Activated CD8-positive, alpha-beta memory T cell treated with anti-CD3 and anti-CD28 coated beads, Interleukin-2, amount 10 ng/mL, durations not matched to agents 7 days and 5 days (primary cell): Measurements from ENCODE around the gene IL21R. TPM values are rescaled to one million over a fixed set of nuclear protein-coding genes. Genes with fewer than 3 reads are reported as not detected.

Experiments
- ATAC-seq: fragments of 150-1000 bp; cut with Tn5 transposase; one replicate; pipeline ENCODE4 v1.10.0; 2021; ENCODE audit warnings: moderate library complexity
- CTCF ChIA-PET: fragments of 350-600 bp; sonication (Branson Sonifier 250); formaldehyde crosslinking; loops from one replicate; lab custom pipeline; 2021; ENCODE audit warnings: antibody characterized with exemption; lab: Charles Lee
- DNase-seq: peaks from one replicate; pipeline ENCODE4 v3.0.0-alpha.2; 2020
- H3K27ac Mint-ChIP-seq: one replicate; pipeline ENCODE4 v1.8.0; 2021; ENCODE audit warnings: mild to moderate bottlenecking, mixed read lengths
- H3K27me3 Mint-ChIP-seq: one replicate; pipeline ENCODE4 v1.8.0; 2021; ENCODE audit warnings: mixed read lengths
- H3K36me3 Mint-ChIP-seq: one replicate; pipeline ENCODE4 v1.8.0; 2021; ENCODE audit warnings: mild to moderate bottlenecking, mixed read lengths
- H3K4me1 Mint-ChIP-seq: one replicate; pipeline ENCODE4 v1.8.0; 2021; ENCODE audit warnings: mixed read lengths
- H3K4me3 Mint-ChIP-seq: one replicate; pipeline ENCODE4 v1.8.0; 2021; ENCODE audit warnings: mild to moderate bottlenecking, moderate library complexity, mixed read lengths
- H3K9me3 Mint-ChIP-seq: one replicate; pipeline ENCODE4 v1.8.0; 2022; ENCODE audit warnings: low read depth, mixed read lengths
- total RNA-seq, 2 experiments: library from RNA; stranded (reverse); gene quantifications; one replicate each; pipeline ENCODE4 v1.2.3, GENCODE V29; 2021

The IL21R gene
- total RNA-seq, 2 experiments from 2014 or later, result 24.6 to 38.0 TPM

DNA sequence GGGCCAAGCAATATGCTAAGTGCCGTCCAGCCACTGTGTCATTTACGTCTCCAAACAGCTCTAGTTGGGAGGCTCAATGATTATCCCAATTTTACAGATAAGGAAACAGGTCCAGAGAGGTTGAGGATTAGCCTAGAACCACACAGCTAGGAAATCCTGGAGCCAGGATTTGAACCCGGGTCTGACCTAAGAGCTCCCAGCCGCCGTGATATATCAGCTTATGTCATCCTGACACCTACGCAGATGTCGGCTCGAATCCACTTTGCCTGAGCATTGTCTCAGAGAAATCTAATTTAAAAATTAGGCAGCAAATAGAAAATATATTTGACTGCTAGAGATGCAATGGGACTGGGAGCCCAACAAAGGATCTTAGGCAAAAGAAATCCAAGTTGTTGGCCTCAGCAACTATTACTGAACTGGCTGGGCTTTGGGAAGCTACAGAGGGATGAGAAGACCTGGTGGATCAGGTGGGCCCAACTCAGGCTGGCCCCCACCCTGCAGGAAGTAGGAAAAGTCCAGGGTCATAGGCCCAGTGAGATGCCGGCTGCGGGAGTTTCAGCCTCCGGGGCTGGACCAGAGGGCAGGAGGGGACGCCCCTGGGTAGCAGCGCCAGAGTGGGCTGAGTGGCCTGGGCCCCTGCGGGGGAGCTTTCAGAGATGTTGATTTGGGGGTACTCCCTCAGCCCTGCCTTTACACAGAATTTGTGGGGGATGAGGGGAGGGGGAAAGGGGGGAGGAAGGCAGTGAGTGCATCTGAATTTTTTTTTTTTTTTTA is 35.1 kb upstream of the IL21R start:
- peaks cover 9% of the 10 kb centered on the region for H3K9me3 Mint-ChIP-seq
- H3K27ac Mint-ChIP-seq, result peak overlapping the region; percentile 95
- CTCF ChIA-PET, result interaction anchor here (0.9 to 5.7 kb wide), 40 partner anchors 10 to 215 kb away, joined by 3 to 104 read pairs (median 6); partner anchors contain the start of genes IL21R and KDM8
- H3K4me1 Mint-ChIP-seq, result peaks cover 36% of the 10 kb centered on the region
- ATAC-seq (peak; percentile 12), DNase-seq (peak; percentile 60)
- no peaks in the 10 kb centered on the region for H3K27me3 Mint-ChIP-seq
- peak overlapping the region; percentile 33 for H3K4me3 Mint-ChIP-seq
- H3K36me3 Mint-ChIP-seq, result peaks cover 48% of the 10 kb centered on the region

- ATAC-seq, result peak; percentile 83
- Mint-ChIP-seq H3K36me3 (peaks cover 40% of the 10 kb centered on the region), H3K9me3 (peaks cover 9% of the 10 kb centered on the region), H3K27me3 (no peaks in the 10 kb centered on the region), H3K27ac (peak overlapping the region; percentile 95), H3K4me1 (peaks cover 36% of the 10 kb centered on the region), H3K4me3 (peak overlapping the region; percentile 49)
- CTCF ChIA-PET, result interaction anchor here (0.7 to 5.7 kb wide), 48 partner anchors 10 to 216 kb away, joined by 3 to 104 read pairs (median 5); partner anchors contain the start of genes GTF3C1, IL21R, KATNIP and KDM8
- peak; percentile 92 for DNase-seq
These were observed 34.3 kb upstream of the IL21R start for GRCh38 chr16:27367461-27368357.

DNA sequence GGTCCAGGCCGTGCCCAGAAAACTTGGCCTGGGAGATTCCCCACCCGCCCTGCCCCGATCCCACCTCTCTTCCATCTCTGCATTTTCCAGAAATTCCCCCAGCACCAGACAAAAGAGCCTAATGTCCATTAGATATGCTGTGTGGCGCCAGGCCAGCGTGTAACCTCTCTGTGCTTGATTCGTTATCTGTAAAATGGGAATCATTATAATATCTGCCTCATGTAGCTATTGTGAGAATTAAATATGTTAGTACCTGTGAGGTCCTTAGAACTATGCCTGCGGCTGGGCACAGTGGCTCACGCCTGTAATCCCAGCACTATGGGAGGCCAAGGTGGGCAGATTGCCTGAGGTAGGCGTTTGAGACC is 33.6 kb upstream of the IL21R start:
- Mint-ChIP-seq H3K27ac (peak overlapping the region; percentile 95), H3K9me3 (peaks cover 9% of the 10 kb centered on the region), H3K4me3 (no peak overlapping the region), H3K4me1 (peaks cover 36% of the 10 kb centered on the region), H3K27me3 (no peaks in the 10 kb centered on the region), H3K36me3 (peaks cover 39% of the 10 kb centered on the region)
- CTCF ChIA-PET, result interaction anchor here (0.7 to 5.7 kb wide), 43 partner anchors 9 to 216 kb away, joined by 3 to 104 read pairs (median 6); partner anchors contain the start of genes GTF3C1, IL21R, KATNIP and KDM8
- DNase-seq (no peak), ATAC-seq (no peak)

GRCh38 chr16:27369806-27370205 is 32.2 kb upstream of the IL21R start:
- DNase-seq (no peak), ATAC-seq (no peak)
- Mint-ChIP-seq H3K27me3 (no peaks in the 10 kb centered on the region), H3K36me3 (peaks cover 27% of the 10 kb centered on the region), H3K9me3 (peaks cover 9% of the 10 kb centered on the region), H3K4me1 (peaks cover 29% of the 10 kb centered on the region), H3K4me3 (no peak overlapping the region), H3K27ac (no peak overlapping the region)
- CTCF ChIA-PET, result interaction anchor here (1.1 to 5.7 kb wide), 7 partner anchors 30 to 196 kb away, joined by 3 to 104 read pairs (median 15); no protein-coding TSS in a partner anchor

- Mint-ChIP-seq H3K27me3 (no peaks in the 10 kb centered on the region), H3K36me3 (peaks cover 23% of the 10 kb centered on the region), H3K27ac (no peak overlapping the region), H3K4me3 (no peak overlapping the region), H3K4me1 (peaks cover 28% of the 10 kb centered on the region), H3K9me3 (peaks cover 9% of the 10 kb centered on the region)
- DNase-seq (no peak), ATAC-seq (no peak)
- CTCF ChIA-PET, result interaction anchor here (1.1 to 5.7 kb wide), 6 partner anchors 80 to 192 kb away, joined by 3 to 104 read pairs (median 7); no protein-coding TSS in a partner anchor
These were observed 31.7 kb upstream of the IL21R start for GRCh38 chr16:27370318-27370717.

DNA sequence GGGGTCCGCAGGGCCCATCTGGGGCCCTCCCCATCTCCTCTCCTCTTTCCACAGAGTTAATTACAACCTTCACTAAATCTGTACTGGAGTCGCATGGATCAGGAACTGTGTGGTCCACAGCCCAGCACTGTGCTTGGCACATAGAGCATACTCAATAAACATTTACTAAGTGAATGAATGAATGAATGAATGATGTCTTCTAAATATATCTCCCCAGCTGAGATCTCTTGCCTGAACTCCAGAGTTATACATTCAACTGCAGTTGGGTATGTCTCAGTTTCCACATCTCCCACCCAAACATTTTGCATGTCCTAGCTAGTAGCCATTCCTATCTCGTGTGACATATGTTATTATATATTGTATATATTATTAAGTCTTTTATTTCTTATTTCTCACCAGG is 28.7 kb upstream of the IL21R start:
- H3K4me3 Mint-ChIP-seq, result no peak overlapping the region
- H3K36me3 Mint-ChIP-seq, result peaks cover 17% of the 10 kb centered on the region

DNA sequence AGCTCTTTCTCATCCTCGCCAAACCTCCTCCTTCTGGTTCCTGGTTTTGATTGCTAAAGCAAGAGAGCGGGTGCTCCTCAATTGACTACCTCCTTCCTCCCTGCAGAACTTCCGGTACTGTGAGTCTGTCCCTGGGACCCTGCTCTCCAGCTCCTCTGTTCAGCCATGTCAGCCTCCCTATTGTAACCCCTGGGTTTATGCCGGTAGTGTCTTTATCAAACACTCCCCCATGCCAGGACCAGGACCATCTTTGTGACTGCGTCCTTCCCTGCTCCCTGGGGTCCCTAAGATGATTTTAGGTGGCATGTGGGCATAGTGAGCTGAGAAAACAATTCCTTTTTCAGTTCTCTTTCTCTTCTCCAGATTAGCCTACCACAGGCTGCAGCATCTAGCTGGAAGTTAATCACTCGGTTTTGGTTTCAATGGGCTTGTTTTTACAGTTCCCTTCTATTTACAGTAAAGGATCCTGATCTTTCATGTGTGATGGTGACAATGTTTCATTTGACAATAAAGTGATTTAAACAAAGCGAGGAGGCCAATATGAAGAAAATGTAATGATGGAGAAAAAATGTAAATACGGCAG is 27.7 kb upstream of the IL21R start:
- H3K4me3 Mint-ChIP-seq, result no peak overlapping the region
- H3K36me3 Mint-ChIP-seq, result peaks cover 17% of the 10 kb centered on the region

More for the DNA sequence above, 28.7 kb upstream of the IL21R start:
- Mint-ChIP-seq H3K27ac (no peak overlapping the region), H3K27me3 (no peaks in the 10 kb centered on the region), H3K4me1 (peaks cover 23% of the 10 kb centered on the region), H3K9me3 (peaks cover 9% of the 10 kb centered on the region)
- CTCF ChIA-PET, result interaction anchor here (1.0 to 5.1 kb wide), 12 partner anchors 7 to 219 kb away, joined by 3 to 32 read pairs (median 4); partner anchors contain the start of gene KDM8
- ATAC-seq (no peak), DNase-seq (no peak)

GRCh38 chr16:27374804-27375425 is 27.1 kb upstream of the IL21R start:
- Mint-ChIP-seq H3K4me3 (no peak overlapping the region), H3K27ac (no peak overlapping the region), H3K4me1 (peaks cover 27% of the 10 kb centered on the region), H3K36me3 (peaks cover 12% of the 10 kb centered on the region), H3K27me3 (no peaks in the 10 kb centered on the region), H3K9me3 (peaks cover 8% of the 10 kb centered on the region)
- ATAC-seq, result peak; percentile 48
- CTCF ChIA-PET, result interaction anchor here (0.9 to 5.1 kb wide), 16 partner anchors 7 to 211 kb away, joined by 3 to 32 read pairs (median 6); no protein-coding TSS in a partner anchor
- DNase-seq, result peak; percentile 71

More for the DNA sequence above, 27.7 kb upstream of the IL21R start:
- ATAC-seq (no peak), DNase-seq (no peak)
- Mint-ChIP-seq H3K9me3 (peaks cover 9% of the 10 kb centered on the region), H3K27me3 (no peaks in the 10 kb centered on the region), H3K4me1 (peaks cover 27% of the 10 kb centered on the region), H3K27ac (no peak overlapping the region)
- CTCF ChIA-PET, result interaction anchor here (0.9 to 5.1 kb wide), 10 partner anchors 11 to 204 kb away, joined by 3 to 32 read pairs (median 4); no protein-coding TSS in a partner anchor

GRCh38 chr16:27377666-27378485 is 24.1 kb upstream of the IL21R start:
- H3K4me1 Mint-ChIP-seq, result peaks cover 27% of the 10 kb centered on the region

GRCh38 chr16:27378871-27379481 is 23.0 kb upstream of the IL21R start:
- H3K36me3 Mint-ChIP-seq, result peaks cover 2% of the 10 kb centered on the region
- peaks cover under 1% of the 10 kb centered on the region for H3K9me3 Mint-ChIP-seq
- no peak overlapping the region for H3K4me3 Mint-ChIP-seq
- peak; percentile 45 for DNase-seq
- H3K27me3 Mint-ChIP-seq, result no peaks in the 10 kb centered on the region
- H3K4me1 Mint-ChIP-seq, result peaks cover 29% of the 10 kb centered on the region
- no peak for ATAC-seq
- CTCF ChIA-PET, result interaction anchor here (1.6 to 4.4 kb wide), 4 partner anchors 9 to 61 kb away, joined by 6 to 31 read pairs (median 19); no protein-coding TSS in a partner anchor
- H3K27ac Mint-ChIP-seq, result peak overlapping the region; percentile 57

More at GRCh38 chr16:27377666-27378485, 24.1 kb upstream of the IL21R start:
- CTCF ChIA-PET, result interaction anchor here (0.8 to 4.4 kb wide), 11 partner anchors 10 to 199 kb away, joined by 3 to 31 read pairs (median 6); partner anchors contain the start of gene IL21R
- ATAC-seq, result peak; percentile 73
- H3K4me3 Mint-ChIP-seq, result peak overlapping the region; percentile 30
- peak overlapping the region; percentile 93 for H3K27ac Mint-ChIP-seq
- no peaks in the 10 kb centered on the region for H3K9me3 Mint-ChIP-seq
- H3K27me3 Mint-ChIP-seq, result no peaks in the 10 kb centered on the region
- DNase-seq, result peak; percentile 61
- H3K36me3 Mint-ChIP-seq, result peaks cover 2% of the 10 kb centered on the region

GRCh38 chr16:27379919-27380318 is 22.1 kb upstream of the IL21R start:
- Mint-ChIP-seq H3K4me3 (no peak overlapping the region), H3K4me1 (peaks cover 34% of the 10 kb centered on the region), H3K9me3 (peaks cover 7% of the 10 kb centered on the region), H3K27ac (no peak overlapping the region), H3K36me3 (peaks cover 8% of the 10 kb centered on the region), H3K27me3 (no peaks in the 10 kb centered on the region)
- DNase-seq, result peak; percentile 8
- CTCF ChIA-PET, result interaction anchor here (0.7 to 3.9 kb wide), 3 partner anchors 7 to 26 kb away, joined by 3 to 20 read pairs (median 3); no protein-coding TSS in a partner anchor
- no peak for ATAC-seq
